DOHH2 (cell line): Measurements from ENCODE around the gene MDM1.

ENCODE experiments used
- H3F3A ChIP-seq: fragments of 200-600 bp; sonication (generic), shearing (Covaris generic); 2 replicates; pipeline ENCODE4 v1.6.0; 2016; ENCODE audit warnings: antibody characterized with exemption, mild to moderate bottlenecking; ENCODE audit not compliant: control insufficient read depth, insufficient read depth
- H3K27ac ChIP-seq: fragments of 200-600 bp; sonication (generic); 2 replicates; pipeline ENCODE4 v1.5.1; 2014; ENCODE audit warnings: low read depth, mild to moderate bottlenecking, low read length, moderate library complexity
- H3K27me3 ChIP-seq: fragments of 200-600 bp; sonication (generic); 2 replicates; pipeline ENCODE4 v1.6.1; 2014; ENCODE audit warnings: mild to moderate bottlenecking, low read length, mixed read lengths; ENCODE audit not compliant: control insufficient read depth
- H3K36me3 ChIP-seq: fragments of 200-600 bp; sonication (generic); 2 replicates; pipeline ENCODE4 v1.6.1; 2014; ENCODE audit warnings: mild to moderate bottlenecking, low read length, moderate library complexity, mixed read lengths; ENCODE audit not compliant: control insufficient read depth
- H3K4me1 ChIP-seq: fragments of 200-600 bp; sonication (generic); 2 replicates; pipeline ENCODE4 v1.6.1; 2014; ENCODE audit warnings: mild to moderate bottlenecking, low read length, mixed read lengths; ENCODE audit not compliant: control insufficient read depth
- H3K4me2 ChIP-seq: fragments of 200-600 bp; sonication (generic); 2 replicates; pipeline ENCODE4 v1.6.0; 2014; ENCODE audit warnings: mild to moderate bottlenecking, low read length, moderate library complexity
- H3K4me3 ChIP-seq: fragments of 200-600 bp; sonication (generic); 2 replicates; pipeline ENCODE4 v1.5.1; 2014; ENCODE audit warnings: mild to moderate bottlenecking, low read length, mixed read lengths
- H3K79me2 ChIP-seq: fragments of 200-600 bp; sonication (generic); 2 replicates; pipeline ENCODE4 v1.6.1; 2014; ENCODE audit warnings: mild to moderate bottlenecking, low read length, mixed read lengths; ENCODE audit not compliant: control insufficient read depth
- H3K9me2 ChIP-seq: fragments of 200-600 bp; sonication (generic); replicated peaks from 2 replicates; pipeline ENCODE4 v1.6.1; 2014; ENCODE audit warnings: mild to moderate bottlenecking, low read length, mixed read lengths; ENCODE audit not compliant: control insufficient read depth
- H3K9me3 ChIP-seq: fragments of 200-600 bp; sonication (generic); 2 replicates; pipeline ENCODE4 v1.6.1; 2014; ENCODE audit warnings: antibody characterized with exemption, low read length, mixed read lengths; ENCODE audit not compliant: control insufficient read depth, insufficient read depth
- H4K20me1 ChIP-seq: fragments of 200-600 bp; sonication (generic); 2 replicates; pipeline ENCODE4 v1.6.0; 2014; ENCODE audit warnings: low read depth, mild to moderate bottlenecking, antibody characterized with exemption, low read length, moderate library complexity; ENCODE audit not compliant: control insufficient read depth, insufficient read depth
- CTCF ChIP-seq: fragments of 200-600 bp; sonication (generic); IDR thresholded peaks from one replicate; pipeline ENCODE4 v1.5.1; 2014; ENCODE audit warnings: antibody characterized with exemption, mild to moderate bottlenecking, low read depth, low read length; ENCODE audit not compliant: poor library complexity, severe bottlenecking
- EZH2phosphoT487 ChIP-seq: fragments of 200-600 bp; sonication (generic); IDR thresholded peaks from 2 replicates; pipeline ENCODE4 v1.6.1; 2017; ENCODE audit warnings: borderline replicate concordance, mild to moderate bottlenecking, antibody characterized with exemption, low read length, moderate library complexity, mixed read lengths

The MDM1 gene

GRCh38 chr12:68267892-68268396 is 64.2 kb downstream of the MDM1 start:
- 0 out of 2 replicates have a peak, but pooled peaks cover 4% of the 10 kb centered on the region for H3K27me3 ChIP-seq
- TF ChIP-seq CTCF (no peak), EZH2phosphoT487 (no peak)

GRCh38 chr12:68264857-68265256 is 67.3 kb downstream of the MDM1 start:
- no peaks in the 10 kb centered on the region for H3K4me1 ChIP-seq
- peaks cover 10% of the 10 kb centered on the region for H3K27me3 ChIP-seq
- no peaks in the 10 kb centered on the region for H3F3A ChIP-seq
- H3K27ac ChIP-seq: no peak overlapping the region
- H3K4me3 ChIP-seq: no peak overlapping the region
- no peak overlapping the region for H3K4me2 ChIP-seq
- H3K9me2 ChIP-seq: no peaks in the 10 kb centered on the region
- H3K36me3 ChIP-seq: no peaks in the 10 kb centered on the region
- TF ChIP-seq CTCF: no peak
- no peak for TF ChIP-seq EZH2phosphoT487
- H3K9me3 ChIP-seq: no peaks in the 10 kb centered on the region
- H4K20me1 ChIP-seq: no peaks in the 10 kb centered on the region
- no peaks in the 10 kb centered on the region for H3K79me2 ChIP-seq

More at GRCh38 chr12:68267892-68268396, 64.2 kb downstream of the MDM1 start:
- H3F3A ChIP-seq: no peaks in the 10 kb centered on the region
- H3K27ac ChIP-seq: no peak overlapping the region
- no peaks in the 10 kb centered on the region for H3K4me1 ChIP-seq
- no peaks in the 10 kb centered on the region for H4K20me1 ChIP-seq
- no peaks in the 10 kb centered on the region for H3K9me3 ChIP-seq
- H3K9me2 ChIP-seq: no peaks in the 10 kb centered on the region
- no peaks in the 10 kb centered on the region for H3K36me3 ChIP-seq
- no peak overlapping the region for H3K4me2 ChIP-seq
- H3K4me3 ChIP-seq: no peak overlapping the region
- H3K79me2 ChIP-seq: no peaks in the 10 kb centered on the region

- Histone ChIP-seq H3K36me3 (no peaks in the 10 kb centered on the region), H3K9me2 (no peaks in the 10 kb centered on the region), H3K27ac (no peak overlapping the region), H3K4me3 (no peak overlapping the region), H4K20me1 (no peaks in the 10 kb centered on the region), H3K79me2 (no peaks in the 10 kb centered on the region), H3K4me1 (no peaks in the 10 kb centered on the region), H3F3A (no peaks in the 10 kb centered on the region), H3K4me2 (no peak overlapping the region), H3K9me3 (no peaks in the 10 kb centered on the region), H3K27me3 (peaks cover 14% of the 10 kb centered on the region)
- TF ChIP-seq EZH2phosphoT487 (no peak), CTCF (no peak)
Observed at GRCh38 chr12:68264158-68264855, 67.9 kb downstream of the MDM1 start.
